ENCODE results near the gene DHX29.
A peak's percentile ranks its signal among the peaks of the same experiment; 100 is the strongest.

DHX29 gene

GRCh38 chr5:55231919-55232270 lies 75.6 kb downstream of the DHX29 start:
- no peak for DNase-seq

- no peak for DNase-seq
Measured at GRCh38 chr5:55231029-55231918, 76.2 kb downstream of the DHX29 start.

- no peak for DNase-seq
Measured at GRCh38 chr5:55230086-55230629, 77.3 kb downstream of the DHX29 start.

DNA sequence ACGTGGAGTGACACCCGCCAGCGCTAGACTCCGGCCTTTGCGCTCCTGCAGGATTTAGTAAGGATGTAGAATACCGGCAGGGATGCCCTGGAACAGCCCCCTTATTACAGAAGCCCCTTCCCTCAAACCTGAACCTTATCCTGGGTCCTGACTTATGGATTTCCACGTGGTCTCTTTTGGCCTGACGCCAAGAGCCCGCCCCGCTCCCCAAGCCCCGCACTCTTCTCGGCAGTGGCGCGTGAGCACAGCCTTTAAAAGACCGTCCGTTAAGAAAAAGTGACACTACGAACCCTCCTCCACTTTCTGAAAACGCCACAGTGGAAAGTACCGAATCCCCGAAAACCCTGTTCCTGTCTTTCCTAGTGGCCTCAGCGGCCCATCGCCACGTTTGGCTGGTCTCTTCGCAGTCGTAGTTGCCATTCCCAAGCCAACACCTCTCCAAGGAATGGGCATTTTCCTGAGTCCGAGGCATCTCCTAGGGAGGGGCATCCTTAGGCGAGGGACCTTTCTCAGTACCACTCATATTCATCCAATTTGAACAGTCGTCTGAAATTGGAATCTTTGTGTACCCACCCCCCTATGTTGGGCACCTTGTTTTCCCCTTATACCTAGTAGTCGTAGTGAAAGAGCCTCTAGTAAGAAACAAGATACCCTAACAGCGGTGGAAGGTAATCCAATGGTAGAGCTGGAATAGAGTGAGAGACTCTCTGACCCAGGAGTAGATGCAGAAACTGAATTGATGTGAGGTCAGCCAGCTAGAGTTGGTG lies 79.6 kb downstream of the DHX29 start:
- no peak for DNase-seq

GRCh38 chr5:55226934-55227663 lies 80.4 kb downstream of the DHX29 start, which contains the start of gene MCIDAS:
Gene MCIDAS, minus strand, starts transcription at chr5:55227315. Its CDS starts 177 bp downstream, at chr5:55227138.
- peak; percentile 54 for DNase-seq

GRCh38 chr5:55226027-55226933 lies 81.2 kb downstream of the DHX29 start:
- DNase-seq: peak; percentile 74

DNA sequence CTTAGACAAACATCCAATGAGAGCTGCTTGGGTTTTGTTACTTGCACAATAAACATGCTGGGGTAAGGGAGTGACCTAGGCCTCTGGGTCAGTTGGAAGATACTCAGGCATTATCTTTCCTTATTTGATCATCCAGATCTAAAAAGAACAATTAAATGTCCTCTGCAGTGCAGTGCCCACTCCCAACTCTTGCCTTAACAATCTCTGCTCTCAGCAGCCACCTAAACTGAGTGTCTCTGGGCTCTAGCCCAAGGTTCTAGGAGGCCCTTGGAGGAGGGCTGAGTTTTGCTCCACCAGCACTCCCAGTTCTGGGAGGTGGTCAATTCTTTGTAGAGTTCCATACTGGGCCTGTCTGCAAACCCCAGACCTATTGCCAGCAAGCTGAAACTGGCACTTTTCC lies 82.1 kb downstream of the DHX29 start:
- DNase-seq: no peak

GRCh38 chr5:55223812-55224240 lies 83.7 kb downstream of the DHX29 start:
- DNase-seq: no peak

DNA sequence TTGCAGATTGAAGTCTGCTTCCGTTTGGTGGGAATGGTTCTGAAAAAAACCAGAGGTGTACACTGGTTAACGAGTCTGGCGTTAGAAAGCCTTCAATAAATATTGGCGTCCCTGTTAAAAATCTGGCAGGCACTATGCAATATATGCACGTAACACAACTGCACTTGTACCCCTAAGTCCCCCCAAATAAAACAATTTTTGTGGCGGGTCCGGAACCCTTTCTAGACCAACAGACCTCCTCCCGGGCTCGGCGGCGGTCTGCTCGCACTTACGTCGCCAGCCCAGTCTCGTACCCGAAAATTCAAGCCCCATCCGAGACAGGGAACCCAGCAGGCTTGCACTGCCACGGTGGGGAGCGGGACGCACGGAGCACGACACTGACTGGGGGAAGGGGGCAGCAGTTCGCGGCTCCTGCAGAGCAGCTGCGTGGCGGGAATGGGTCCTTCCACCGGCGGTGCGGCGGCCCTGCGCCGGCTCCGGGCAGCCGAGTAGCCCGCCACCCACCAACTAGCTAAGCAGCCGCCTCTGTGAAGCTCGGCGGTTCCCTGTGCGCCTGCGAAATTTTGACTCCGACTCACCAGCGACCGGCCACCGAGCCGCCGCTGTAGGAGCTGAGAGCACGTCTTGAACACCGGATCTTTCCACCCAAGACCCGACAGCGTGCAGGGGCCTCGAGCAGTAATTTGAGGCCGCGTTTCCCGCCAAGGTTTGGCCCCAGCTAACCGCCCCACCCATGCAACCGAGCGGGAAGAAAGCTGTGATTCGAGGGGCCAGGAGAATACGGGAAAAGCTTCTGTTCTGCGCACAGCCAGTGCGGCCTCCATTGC lies 84.3 kb downstream of the DHX29 start:
- DNase-seq: no peak

DNA sequence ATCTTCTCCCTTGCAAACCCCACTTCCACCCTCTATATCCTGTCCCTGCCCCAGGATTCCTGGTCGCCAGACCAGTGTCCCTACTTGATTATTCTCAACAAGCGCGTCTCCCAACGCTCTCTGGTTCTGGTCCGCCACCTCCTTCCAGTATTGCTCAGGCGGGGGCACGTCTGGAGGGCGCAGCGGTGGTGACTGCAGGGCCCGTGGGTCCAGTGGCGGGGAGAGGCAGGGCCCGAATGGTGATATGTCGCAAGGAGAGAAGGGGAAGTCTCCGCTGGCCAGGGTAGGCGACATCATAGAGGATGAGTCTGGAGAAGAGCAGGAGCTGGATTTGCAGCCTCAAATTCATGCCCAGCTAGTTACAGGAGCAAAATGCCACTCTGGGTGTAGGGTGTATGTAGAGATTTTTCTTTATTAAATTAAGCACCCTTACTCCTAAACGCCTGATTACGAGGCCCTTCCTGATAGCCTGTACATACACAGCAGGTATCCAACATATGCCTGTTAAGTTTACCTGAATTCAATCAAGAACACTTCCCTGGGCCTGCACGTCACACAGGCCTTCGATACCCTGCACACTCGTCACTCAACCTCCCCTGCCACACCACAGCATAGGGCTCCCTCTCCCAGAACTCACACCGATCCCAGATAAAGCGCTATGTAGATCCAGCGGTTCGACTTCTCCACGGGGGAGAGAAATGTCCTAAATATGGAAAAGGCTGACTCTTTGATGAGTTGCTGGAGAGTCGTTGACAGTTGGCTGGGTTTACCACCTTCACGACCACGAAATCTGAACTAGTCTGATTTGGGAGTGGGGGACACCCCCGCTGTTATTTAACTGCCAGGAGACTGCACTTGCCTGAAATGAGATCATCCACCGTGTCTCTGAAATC lies 85.2 kb downstream of the DHX29 start:
- no peak for DNase-seq

DNA sequence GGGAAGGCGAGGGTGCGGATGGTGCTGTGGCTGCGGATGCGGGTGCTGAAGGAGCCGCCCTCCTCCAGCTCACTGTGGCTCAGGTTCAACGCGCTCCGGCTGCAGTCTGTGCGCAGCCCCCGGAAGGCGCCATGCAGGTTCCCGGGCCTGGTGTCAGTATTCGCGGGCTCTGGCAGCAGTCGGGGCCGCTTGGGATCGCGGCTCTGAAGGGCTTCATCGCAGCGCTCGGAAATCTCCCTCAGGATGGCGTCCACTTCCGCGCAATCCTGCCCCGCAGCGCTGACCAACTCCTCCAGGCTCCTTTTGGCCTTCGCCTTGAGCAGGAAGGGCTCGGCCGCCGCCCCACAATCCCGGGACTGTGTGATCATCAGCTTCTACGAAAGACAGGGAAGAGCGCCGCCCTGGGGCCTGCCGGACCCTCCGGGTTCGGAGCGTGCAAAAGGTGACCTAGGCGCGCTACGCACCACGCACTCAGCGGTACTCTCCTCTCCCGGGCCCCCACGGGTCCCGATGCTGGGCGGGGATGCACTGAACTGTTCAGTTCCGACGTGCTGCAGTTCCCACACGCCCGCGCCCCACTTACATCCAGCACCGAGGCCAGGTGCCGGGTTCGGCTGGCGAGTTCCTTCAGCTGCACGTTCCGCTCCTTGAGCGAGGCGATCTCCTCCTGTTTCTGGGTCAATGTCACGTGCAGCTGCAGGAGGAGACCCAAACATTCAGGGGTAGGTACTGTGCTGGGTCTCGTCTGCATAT lies 86.9 kb downstream of the DHX29 start:
- DNase-seq: no peak

GRCh38 chr5:55219770-55220169 lies 87.7 kb downstream of the DHX29 start:
- DNase-seq: no peak

DNA sequence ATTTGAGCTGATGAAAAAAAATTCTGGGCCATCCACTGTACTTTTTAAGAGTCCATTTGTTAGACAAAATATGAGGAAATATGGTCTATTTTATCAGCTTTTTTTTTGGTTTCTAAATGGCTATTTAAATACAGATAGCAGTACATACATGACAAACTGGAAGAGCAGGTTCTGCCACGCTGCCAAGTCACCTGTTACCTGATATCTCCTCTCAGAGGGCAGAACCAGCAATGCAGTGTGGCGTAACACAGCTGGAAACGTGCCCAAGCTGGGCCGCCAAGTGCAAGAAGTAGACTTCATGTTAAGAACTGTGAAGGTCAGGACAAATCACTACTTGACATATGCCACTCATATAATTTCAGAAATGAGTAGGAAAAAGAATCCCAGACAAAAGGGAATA lies 88.5 kb downstream of the DHX29 start:
- no peak for DNase-seq

- DNase-seq: no peak
Measured at GRCh38 chr5:55211184-55211874, 96.2 kb downstream of the DHX29 start.
